Caco-2 (cell line): ENCODE measurements around the gene CIART. TPM values are rescaled to one million over a fixed set of nuclear protein-coding genes. Genes with fewer than 3 reads are reported as not detected.
A peak's percentile ranks its signal among the peaks of the same experiment; 100 is the strongest.

Experiments used
- BruUV-seq: library from RNA; stranded (reverse); fragments of 400-500 nt; replicated peaks from 2 replicates; lab custom pipeline; 2021; lab: Mats Ljungman, UMichigan
- CTCF ChIA-PET: fragments of 300-600 bp; sonication (Branson Sonifier 250); formaldehyde crosslinking; loops from one replicate; lab custom pipeline; 2022; ENCODE audit warnings: antibody characterized with exemption; lab: Charles Lee
- POLR2A ChIA-PET: fragments of 300-600 bp; sonication (Branson Sonifier 250); formaldehyde crosslinking; loops from one replicate; lab custom pipeline; 2022; ENCODE audit warnings: antibody characterized with exemption; lab: Charles Lee
- DNase-seq, 2 experiments: peaks; one replicate each; pipeline versions ENCODE4 v3.0.0 to v3.0.0-alpha.2; 2020 to 2022
- H3K27me3 ChIP-seq: replicated peaks from 2 replicates; pipeline ENCODE4 v1.6.0; 2011; ENCODE audit warnings: low read length; ENCODE audit not compliant: control insufficient read depth, insufficient read depth
- H3K36me3 ChIP-seq: 2 replicates; pipeline ENCODE4 v1.5.1; 2011; ENCODE audit warnings: low read length; ENCODE audit not compliant: control insufficient read depth, insufficient read depth
- H3K4me1 ChIP-seq: fragments of 250-450 bp; sonication (Bioruptor Pico); 2 replicates; pipeline ENCODE4 v1.5.1; 2020; ENCODE audit warnings: mild to moderate bottlenecking
- H3K4me3 ChIP-seq: 2 replicates; pipeline ENCODE4 v1.5.1; 2011; ENCODE audit warnings: low read depth, mild to moderate bottlenecking, control low read depth, low read length
- H3K9me3 ChIP-seq: fragments of 250-450 bp; sonication (Bioruptor Pico); 2 replicates; pipeline ENCODE4 v1.5.1; 2020; ENCODE audit warnings: mild to moderate bottlenecking, moderate library complexity
- H3K27ac Mint-ChIP-seq: one replicate; pipeline ENCODE4 v1.8.0; 2022; ENCODE audit warnings: mixed read lengths; ENCODE audit not compliant: unreplicated experiment
- H3K27me3 Mint-ChIP-seq: one replicate; pipeline ENCODE4 v1.8.0; 2022; ENCODE audit warnings: mixed read lengths; ENCODE audit not compliant: insufficient read depth, unreplicated experiment
- H3K36me3 Mint-ChIP-seq: one replicate; pipeline ENCODE4 v1.8.0; 2022; ENCODE audit warnings: mild to moderate bottlenecking, mixed read lengths; ENCODE audit not compliant: insufficient read depth, unreplicated experiment
- H3K4me1 Mint-ChIP-seq: one replicate; pipeline ENCODE4 v1.8.0; 2022; ENCODE audit warnings: low read depth, mixed read lengths; ENCODE audit not compliant: unreplicated experiment
- H3K4me3 Mint-ChIP-seq: one replicate; pipeline ENCODE4 v1.8.0; 2022; ENCODE audit warnings: mild to moderate bottlenecking, moderate library complexity, mixed read lengths; ENCODE audit not compliant: unreplicated experiment
- H3K9me3 Mint-ChIP-seq: one replicate; pipeline ENCODE4 v1.8.0; 2022; ENCODE audit warnings: mixed read lengths; ENCODE audit not compliant: unreplicated experiment
- intact Hi-C: fragments of 100-400 bp; cut with micrococcal nuclease; formaldehyde crosslinking; loops from one replicate; pipeline ENCODE4 v1.10.0; 2022; ENCODE audit not compliant: unreplicated experiment
- total RNA-seq: library from RNA; stranded (reverse); gene quantifications from 2 replicates; pipeline ENCODE4 v1.2.3, GENCODE V29; 2022
- TF ChIP-seq, protein P1 (sequence below), 2 experiments: fragments of 200-600 bp in 1 of 2; IDR thresholded peaks; 1 replicate in 1 of 2; 2 replicates in 1 of 2; pipeline versions ENCODE4 v1.5.1 to v1.8.0; 2011 to 2022; ENCODE audit warnings: antibody characterized with exemption in 1 of 2, control low read depth in 1 of 2, inconsistent platforms in 1 of 2, low read depth in 1 of 2, low read length in 1 of 2, mild to moderate bottlenecking in 1 of 2, moderate library complexity in 1 of 2; ENCODE audit not compliant: insufficient read depth in 1 of 2, severe bottlenecking in 1 of 2, unreplicated experiment in 1 of 2

Gene CIART
- total RNA-seq, 1 experiment from 2014 or later, result 3.2 TPM

DNA sequence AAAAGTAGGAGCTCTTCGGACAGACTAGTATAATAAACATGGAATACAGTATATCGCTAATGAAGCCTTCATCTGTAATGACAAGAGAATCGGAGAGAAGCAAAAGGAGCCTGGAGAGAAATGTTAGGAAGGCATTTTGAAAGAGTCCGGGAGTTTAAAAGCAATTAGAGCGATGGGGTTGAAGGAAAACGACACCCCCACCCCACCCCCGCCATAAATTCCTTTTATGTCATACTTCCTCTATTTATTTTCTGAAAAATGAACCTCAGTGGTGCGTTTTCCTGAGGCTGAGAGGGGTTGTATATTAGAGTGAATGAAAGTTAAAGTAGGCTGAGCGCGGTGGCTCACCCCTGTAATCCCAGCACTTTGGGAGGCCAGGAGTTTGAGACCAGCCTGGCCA, 12.9 kb upstream of the CIART start:
- Mint-ChIP-seq H3K4me3 (peak overlapping the region; percentile 87), H3K27ac (peak overlapping the region; percentile 60), H3K36me3 (peaks cover 5% of the 10 kb centered on the region), H3K27me3 (no peaks in the 10 kb centered on the region), H3K9me3 (no peaks in the 10 kb centered on the region), H3K4me1 (peaks cover 14% of the 10 kb centered on the region)
- Histone ChIP-seq H3K9me3 (no peaks in the 10 kb centered on the region), H3K36me3 (no peaks in the 10 kb centered on the region; the same call in 1 of the 2 replicates), H3K4me3 (peak overlapping the region; percentile 68), H3K4me1 (no peaks in the 10 kb centered on the region), H3K27me3 (no peaks in the 10 kb centered on the region)
- DNase-seq, result no peak
- BruUV-seq, result TSS peak; percentile 86
- intact Hi-C loops, result loop anchor here (1.0 to 2.0 kb wide), 2 partner anchors 13 to 33 kb away; partner anchors contain the start of genes ANP32E and CIART
- TF ChIP-seq, protein P1, sequence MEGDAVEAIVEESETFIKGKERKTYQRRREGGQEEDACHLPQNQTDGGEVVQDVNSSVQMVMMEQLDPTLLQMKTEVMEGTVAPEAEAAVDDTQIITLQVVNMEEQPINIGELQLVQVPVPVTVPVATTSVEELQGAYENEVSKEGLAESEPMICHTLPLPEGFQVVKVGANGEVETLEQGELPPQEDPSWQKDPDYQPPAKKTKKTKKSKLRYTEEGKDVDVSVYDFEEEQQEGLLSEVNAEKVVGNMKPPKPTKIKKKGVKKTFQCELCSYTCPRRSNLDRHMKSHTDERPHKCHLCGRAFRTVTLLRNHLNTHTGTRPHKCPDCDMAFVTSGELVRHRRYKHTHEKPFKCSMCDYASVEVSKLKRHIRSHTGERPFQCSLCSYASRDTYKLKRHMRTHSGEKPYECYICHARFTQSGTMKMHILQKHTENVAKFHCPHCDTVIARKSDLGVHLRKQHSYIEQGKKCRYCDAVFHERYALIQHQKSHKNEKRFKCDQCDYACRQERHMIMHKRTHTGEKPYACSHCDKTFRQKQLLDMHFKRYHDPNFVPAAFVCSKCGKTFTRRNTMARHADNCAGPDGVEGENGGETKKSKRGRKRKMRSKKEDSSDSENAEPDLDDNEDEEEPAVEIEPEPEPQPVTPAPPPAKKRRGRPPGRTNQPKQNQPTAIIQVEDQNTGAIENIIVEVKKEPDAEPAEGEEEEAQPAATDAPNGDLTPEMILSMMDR (IDR thresholded peaks at IDR 0.05; ENCODE audit: insufficient read depth in 1 of 2, low read depth in 1 of 2, low read length in 1 of 2, severe bottlenecking in 1 of 2, unreplicated experiment in 1 of 2), result no peak
- POLR2A ChIA-PET, result interaction anchor here (0.6 to 1.0 kb wide), 2 partner anchors 9 to 174 kb away, joined by 3 read pairs; no protein-coding TSS in a partner anchor
- CTCF ChIA-PET, result no interaction called here

DNA sequence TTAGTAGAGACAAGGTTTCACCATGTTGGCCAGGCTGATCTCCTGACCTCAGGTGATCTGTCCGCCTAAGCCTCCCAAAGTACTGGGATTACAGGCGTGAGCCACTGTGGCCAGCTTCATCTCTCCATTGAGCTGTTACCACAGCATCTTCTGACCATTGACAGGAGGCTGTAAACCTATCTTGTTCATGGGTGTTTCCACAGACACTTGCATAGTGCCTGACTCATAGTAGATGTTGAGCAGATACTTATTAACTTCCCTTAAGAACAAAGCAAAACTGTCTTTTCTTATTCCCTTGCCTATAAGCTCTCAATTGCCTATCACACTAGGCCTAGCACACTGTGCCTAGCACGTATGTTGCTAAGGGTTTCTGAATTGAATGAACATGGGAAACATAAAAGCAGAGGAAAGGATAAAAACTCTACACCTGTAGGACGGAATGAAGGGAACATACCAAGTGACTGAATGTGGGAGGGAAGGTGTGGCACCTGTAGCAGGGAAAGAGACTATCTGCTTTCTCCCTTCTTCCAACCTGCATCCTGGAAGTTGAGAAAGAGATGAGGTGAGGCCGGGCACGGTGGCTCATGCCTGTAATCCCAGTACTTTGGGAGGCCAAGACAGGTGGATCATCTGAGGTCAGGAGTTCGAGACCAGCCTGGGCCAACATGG, 10.9 kb upstream of the CIART start:
- H3K4me1 ChIP-seq, result no peaks in the 10 kb centered on the region
- no peaks in the 10 kb centered on the region for H3K27me3 ChIP-seq
- no peak overlapping the region for H3K4me3 Mint-ChIP-seq
- peaks cover 14% of the 10 kb centered on the region for H3K4me1 Mint-ChIP-seq
- TF ChIP-seq, protein P1 (IDR thresholded peaks at IDR 0.05; ENCODE audit: insufficient read depth in 1 of 2, low read depth in 1 of 2, low read length in 1 of 2, severe bottlenecking in 1 of 2, unreplicated experiment in 1 of 2), result no peak
- DNase-seq, result no peak
- H3K4me3 ChIP-seq, result no peak overlapping the region
- BruUV-seq, result no TSS peak
- H3K9me3 Mint-ChIP-seq, result no peaks in the 10 kb centered on the region
- H3K27me3 Mint-ChIP-seq, result no peaks in the 10 kb centered on the region
- POLR2A ChIA-PET, result no interaction called here
- H3K9me3 ChIP-seq, result no peaks in the 10 kb centered on the region
- H3K36me3 ChIP-seq, result no peaks in the 10 kb centered on the region; the same call in 1 of the 2 replicates
- intact Hi-C loops, result no loop called here
- CTCF ChIA-PET, result interaction anchor here (0.6 kb wide), 1 partner anchor 541 kb away, joined by 3 read pairs; no protein-coding TSS in a partner anchor
- peaks cover 5% of the 10 kb centered on the region for H3K36me3 Mint-ChIP-seq
- H3K27ac Mint-ChIP-seq, result no peak overlapping the region

DNA sequence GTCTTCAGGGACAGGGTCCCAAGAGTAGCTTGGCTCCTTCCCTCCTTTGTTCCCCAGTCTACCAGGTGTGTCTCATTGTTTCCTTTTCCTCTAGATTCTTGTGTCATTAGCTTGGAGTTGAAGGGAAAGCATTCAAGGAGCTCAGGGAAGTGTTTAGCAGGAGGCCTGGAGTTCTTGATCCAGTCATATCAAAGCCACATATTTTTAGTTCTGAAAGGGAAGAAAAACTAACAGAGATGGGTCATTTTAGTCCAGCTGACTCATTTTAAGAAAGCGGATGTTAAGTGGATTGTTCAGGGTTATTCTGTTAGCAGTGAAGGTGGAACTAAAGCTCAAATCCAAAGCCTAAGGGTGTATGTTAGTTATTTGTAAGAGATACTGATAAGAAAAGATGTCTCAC, 9.0 kb upstream of the CIART start:
- ChIA-PET POLR2A (no interaction called here), CTCF (interaction anchor here (1.3 to 1.9 kb wide), 2 partner anchors 8 to 17 kb away, joined by 3 to 5 read pairs; no protein-coding TSS in a partner anchor)
- Histone ChIP-seq H3K36me3 (no peaks in the 10 kb centered on the region), H3K27me3 (no peaks in the 10 kb centered on the region), H3K4me3 (no peak overlapping the region), H3K9me3 (no peaks in the 10 kb centered on the region), H3K4me1 (no peaks in the 10 kb centered on the region)
- TF ChIP-seq, protein P1 (IDR thresholded peaks at IDR 0.05; ENCODE audit: insufficient read depth in 1 of 2, low read depth in 1 of 2, low read length in 1 of 2, severe bottlenecking in 1 of 2, unreplicated experiment in 1 of 2), result no peak
- Mint-ChIP-seq H3K4me3 (no peak overlapping the region), H3K36me3 (peaks cover 5% of the 10 kb centered on the region), H3K4me1 (peaks cover 7% of the 10 kb centered on the region), H3K9me3 (no peaks in the 10 kb centered on the region), H3K27ac (no peak overlapping the region), H3K27me3 (peaks cover under 1% of the 10 kb centered on the region)
- intact Hi-C loops, result no loop called here
- DNase-seq, result no peak
- BruUV-seq, result no TSS peak
